RCC 7860 (cell line): Measurements from ENCODE around the gene PITX3.

Experiments
- DNase-seq: peaks from one replicate; pipeline ENCODE4 v3.0.0-alpha.2; 2015; ENCODE audit warnings: low spot score
- FAIRE-seq: peaks from 2 replicates; lab custom pipeline; 2012; peaks lifted over from hg19 to GRCh38; lab: Jason Lieb, UNC

Gene PITX3

GRCh38 chr10:102185811-102186527, 55.3 kb downstream of the PITX3 start:
- no peak for FAIRE-seq
- no peak for DNase-seq

- FAIRE-seq (no peak), DNase-seq (no peak)
Observed at GRCh38 chr10:102185272-102185671, 56.0 kb downstream of the PITX3 start.

GRCh38 chr10:102184606-102185005, 56.7 kb downstream of the PITX3 start:
- no peak for FAIRE-seq

More at GRCh38 chr10:102184606-102185005, 56.7 kb downstream of the PITX3 start:
- DNase-seq = no peak
